Gastrocnemius medialis (tissue), 4 donors: ENCODE measurements around the gene EIF2S1. TPM values are rescaled to one million over a fixed set of nuclear protein-coding genes. Genes with fewer than 3 reads are reported as not detected.

Experiments used
- ATAC-seq, 2 donors: fragments of 150-250 bp; one replicate each; pipeline ENCODE4 v1.9.1; 2016
- DNase-seq, 2 donors: peaks; one replicate each; pipeline ENCODE4 v3.0.0-alpha.2; 2019
- H3K27ac ChIP-seq, 4 donors: fragments of 200-600 bp; sonication (generic); 1 replicate in 1 of 4; 2 replicates in 3 of 4; pipeline ENCODE4 v1.5.1; 2016 to 2018; ENCODE audit warnings: mild to moderate bottlenecking in 2 of 4, moderate library complexity in 1 of 4
- H3K27me3 ChIP-seq, 3 donors: fragments of 200-600 bp; sonication (generic) in 2 of 3; 1 replicate in 1 of 3; 2 replicates in 2 of 3; pipeline versions ENCODE4 v1.5.1 to v1.6.0; 2016 to 2019; ENCODE audit warnings: mild to moderate bottlenecking in 1 of 3, moderate library complexity in 1 of 3
- H3K36me3 ChIP-seq, 2 donors: fragments of 200-600 bp; sonication (generic) in 1 of 2; one replicate each; pipeline ENCODE4 v1.5.1; 2017 to 2018
- H3K4me1 ChIP-seq, 2 donors: fragments of 200-600 bp; sonication (generic) in 1 of 2; one replicate each; pipeline ENCODE4 v1.5.1; 2016 to 2017; ENCODE audit warnings: mild to moderate bottlenecking in 2 of 2
- H3K4me3 ChIP-seq, 4 donors: fragments of 200-600 bp; sonication (generic) in 3 of 4; 1 replicate in 1 of 4; 2 replicates in 3 of 4; pipeline ENCODE4 v1.5.1; 2016 to 2019; ENCODE audit warnings: mild to moderate bottlenecking in 2 of 4
- H3K9me3 ChIP-seq, 3 donors: fragments of 200-600 bp; sonication (generic) in 2 of 3; 1 replicate in 1 of 3; 2 replicates in 2 of 3; pipeline ENCODE4 v1.5.1; 2016 to 2019
- CTCF ChIP-seq, 5 experiments: fragments of 450-650 bp in 3 of 5; fragments of 200-600 bp in 2 of 5; sonication (generic) in 2 of 5; IDR thresholded peaks in 4 of 5; conservative IDR thresholded peaks in 1 of 5; 1 replicate in 4 of 5; 2 replicates in 1 of 5; pipeline ENCODE4 v1.5.1; 2016 to 2019; ENCODE audit warnings: antibody characterized with exemption in 5 of 5, mild to moderate bottlenecking in 3 of 5, moderate library complexity in 3 of 5
- POLR2A ChIP-seq, 2 donors: fragments of 450-650 bp; IDR thresholded peaks; one replicate each; pipeline ENCODE4 v1.6.1; 2017; ENCODE audit warnings: antibody characterized with exemption in 2 of 2, mild to moderate bottlenecking in 2 of 2, moderate library complexity in 2 of 2
- in situ Hi-C, 4 donors: fragments of 200-750 bp; cut with MboI; loops; one replicate each; pipeline versions ENCODE4 v1.15.0 to v1.8.0; 2017; ENCODE audit warnings: low sequenced_read_pairs in 4 of 4
- intact Hi-C: fragments of 100-400 bp; cut with DNase I; formaldehyde crosslinking; loops from one replicate; pipeline ENCODE4 v1.15.1; 2023; ENCODE audit warnings: low total_unique reads
- total RNA-seq, 4 donors: library from RNA; depleted of rRNA; stranded (reverse); fragments of >200 nt; gene quantifications; one replicate each; pipeline versions ENCODE4 v1.1.0 to v1.2.3, GENCODE V29; 2016

The EIF2S1 gene
- total RNA-seq, 4 donors from 2014 or later = 87.7 to 164 (median 129) TPM

GRCh38 chr14:67421356-67422224 is 61.5 kb downstream of the EIF2S1 start:
- Histone ChIP-seq H3K27me3 (peaks cover 0 to 8% (median 3%) of the 10 kb centered on the region in 3 donors), H3K4me1 (no peaks in the 10 kb centered on the region), H3K4me3 (no peak overlapping the region), H3K9me3 (no peaks in the 10 kb centered on the region), H3K27ac (no peak overlapping the region), H3K36me3 (no peaks in the 10 kb centered on the region)
- ATAC-seq (no peak), DNase-seq (no peak)
- TF ChIP-seq CTCF (IDR thresholded peaks at IDR 0.05 in 4 of 5, conservative IDR thresholded peaks at IDR 0.05 in 1 of 5) (no peak), POLR2A (IDR thresholded peaks at IDR 0.05) (no peak)
- in situ Hi-C loops = loop anchor here (10.0 kb wide), 3 partner anchors 143 to 283 kb away; partner anchors contain the start of gene RDH12 (in 1 of the 4)
- intact Hi-C loops = loop anchor here (10.0 kb wide), 1 partner anchor 103 kb away; no protein-coding TSS in a partner anchor

- no peak overlapping the region for H3K4me3 ChIP-seq
- ATAC-seq = no peak
- H3K27ac ChIP-seq = no peak overlapping the region
- intact Hi-C loops (loop anchor here (10.0 kb wide), 1 partner anchor 101 kb away; no protein-coding TSS in a partner anchor), in situ Hi-C loops (loop anchor here (10.0 kb wide), 3 partner anchors 141 to 281 kb away; partner anchors contain the start of gene RDH12 (in 1 of the 4))
- H3K36me3 ChIP-seq = no peaks in the 10 kb centered on the region
- H3K27me3 ChIP-seq = peaks cover 0 to 8% (median 3%) of the 10 kb centered on the region in 3 donors
- TF ChIP-seq CTCF (IDR thresholded peaks at IDR 0.05 in 4 of 5, conservative IDR thresholded peaks at IDR 0.05 in 1 of 5) (no peak), POLR2A (IDR thresholded peaks at IDR 0.05) (no peak)
- H3K9me3 ChIP-seq = no peaks in the 10 kb centered on the region
- no peak for DNase-seq
- H3K4me1 ChIP-seq = no peaks in the 10 kb centered on the region
Measured at GRCh38 chr14:67423424-67423823, 63.3 kb downstream of the EIF2S1 start.

GRCh38 chr14:67424539-67424938 is 64.4 kb downstream of the EIF2S1 start:
- DNase-seq = no peak
- no peaks in the 10 kb centered on the region for H3K36me3 ChIP-seq
- H3K27me3 ChIP-seq = peaks cover 0 to 8% (median 3%) of the 10 kb centered on the region in 3 donors
- TF ChIP-seq CTCF (IDR thresholded peaks at IDR 0.05 in 4 of 5, conservative IDR thresholded peaks at IDR 0.05 in 1 of 5) (no peak), POLR2A (IDR thresholded peaks at IDR 0.05) (no peak)
- H3K4me3 ChIP-seq = no peak overlapping the region
- no peak overlapping the region for H3K27ac ChIP-seq
- in situ Hi-C loops = loop anchor here (10.0 kb wide), 3 partner anchors 140 to 280 kb away; partner anchors contain the start of gene RDH12 (in 1 of the 4)
- no peak for ATAC-seq
- no peaks in the 10 kb centered on the region for H3K9me3 ChIP-seq
- no peaks in the 10 kb centered on the region for H3K4me1 ChIP-seq
- intact Hi-C loops = loop anchor here (10.0 kb wide), 1 partner anchor 100 kb away; no protein-coding TSS in a partner anchor

- Histone ChIP-seq H3K4me3 (no peak overlapping the region), H3K27ac (no peak overlapping the region), H3K36me3 (no peaks in the 10 kb centered on the region), H3K27me3 (peaks cover 0 to 8% (median 3%) of the 10 kb centered on the region in 3 donors), H3K9me3 (no peaks in the 10 kb centered on the region), H3K4me1 (no peaks in the 10 kb centered on the region)
- no peak for ATAC-seq
- TF ChIP-seq POLR2A (IDR thresholded peaks at IDR 0.05) (no peak), CTCF (IDR thresholded peaks at IDR 0.05 in 4 of 5, conservative IDR thresholded peaks at IDR 0.05 in 1 of 5) (no peak)
- in situ Hi-C loops (loop anchor here (5.0 to 25.0 kb wide), 5 partner anchors 139 to 287 kb away; partner anchors contain the start of gene RDH12 (in 3 of the 4)), intact Hi-C loops (loop anchor here (5.0 to 10.0 kb wide), 3 partner anchors 62 to 277 kb away; partner anchors contain the start of genes RDH12 and TMEM229B)
- DNase-seq = no peak
Measured at GRCh38 chr14:67425608-67426007, 65.5 kb downstream of the EIF2S1 start.
